Activated T-helper 1 cell treated with anti-CD3 and anti-CD28 coated beads, Interleukin-12 subunit alpha, Interleukin-12 subunit beta, Interleukin-2, Interleukin-4 antibody, amounts not matched to agents 30 ng/mL and 10 ng/mL and 1 ng/mL, durations not matched to agents 14 hours and 24 hours and 36 hours (primary cell): ENCODE data around the gene PLXNB3. TPM values are rescaled to one million over a fixed set of nuclear protein-coding genes. Genes with fewer than 3 reads are reported as not detected.

ENCODE experiments used
- DNase-seq: peaks from one replicate; pipeline ENCODE4 v3.0.0; 2021; ENCODE audit warnings: low spot score
- H3K27ac Mint-ChIP-seq: one replicate; pipeline ENCODE4 v1.8.0; 2021; ENCODE audit warnings: mild to moderate bottlenecking, mixed read lengths
- H3K27me3 Mint-ChIP-seq: one replicate; pipeline ENCODE4 v1.8.0; 2022; ENCODE audit warnings: mild to moderate bottlenecking, moderate library complexity, mixed read lengths; ENCODE audit not compliant: insufficient read depth
- H3K36me3 Mint-ChIP-seq: one replicate; pipeline ENCODE4 v1.8.0; 2021; ENCODE audit warnings: low read depth, mixed read lengths
- H3K4me1 Mint-ChIP-seq: one replicate; pipeline ENCODE4 v1.8.0; 2021; ENCODE audit warnings: low read depth, mixed read lengths
- H3K4me3 Mint-ChIP-seq: one replicate; pipeline ENCODE4 v1.8.0; 2021; ENCODE audit warnings: mild to moderate bottlenecking, moderate library complexity, mixed read lengths
- H3K9me3 Mint-ChIP-seq: one replicate; pipeline ENCODE4 v1.8.0; 2021; ENCODE audit warnings: mixed read lengths
- intact Hi-C: fragments of 100-400 bp; cut with micrococcal nuclease; formaldehyde crosslinking; loops from one replicate; pipeline ENCODE4 v1.15.1; 2024
- total RNA-seq: library from RNA; stranded (reverse); gene quantifications from 2 replicates; pipeline ENCODE4 v1.2.3, GENCODE V29; 2022

The PLXNB3 gene
- total RNA-seq, 1 donor from 2014 or later, result 0.21 TPM

DNA sequence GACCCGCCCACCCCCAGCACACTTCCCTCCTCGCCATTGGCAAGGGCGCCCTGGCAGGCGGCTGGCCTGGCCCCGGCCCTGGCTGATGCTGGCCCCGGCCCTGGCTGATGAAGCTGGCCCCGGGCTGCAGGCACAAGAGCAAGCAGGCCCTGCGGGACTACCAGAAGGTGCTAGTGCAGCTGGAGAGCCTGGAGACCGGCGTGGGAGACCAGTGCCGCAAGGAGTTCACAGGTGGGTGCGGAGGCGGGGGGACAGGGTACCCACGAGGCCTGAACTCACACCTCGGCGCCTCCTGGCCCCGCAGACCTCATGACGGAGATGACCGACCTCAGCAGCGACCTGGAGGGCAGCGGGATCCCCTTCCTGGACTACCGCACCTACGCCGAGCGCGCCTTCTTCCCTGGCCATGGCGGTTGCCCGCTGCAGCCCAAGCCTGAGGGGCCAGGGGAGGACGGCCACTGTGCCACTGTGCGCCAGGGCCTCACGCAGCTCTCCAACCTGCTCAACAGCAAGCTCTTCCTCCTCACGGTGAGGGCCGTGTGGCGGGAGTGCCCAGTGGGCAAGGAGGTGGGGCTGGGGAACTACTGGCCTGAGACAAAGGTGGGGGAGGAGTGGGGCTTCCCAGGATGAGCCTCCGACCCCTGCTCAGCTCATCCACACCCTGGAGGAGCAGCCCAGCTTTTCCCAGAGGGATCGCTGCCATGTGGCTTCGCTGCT lies 10.7 kb downstream of the PLXNB3 start:
- Mint-ChIP-seq H3K27me3 (no peaks in the 10 kb centered on the region), H3K36me3 (no peaks in the 10 kb centered on the region), H3K27ac (no peak overlapping the region), H3K9me3 (no peaks in the 10 kb centered on the region), H3K4me1 (no peaks in the 10 kb centered on the region), H3K4me3 (no peak overlapping the region)
- intact Hi-C loops, result no loop called here
- no peak for DNase-seq

GRCh38 chrX:153775293-153776119 lies 11.5 kb downstream of the PLXNB3 start:
- no peak overlapping the region for H3K4me3 Mint-ChIP-seq
- no peak overlapping the region for H3K27ac Mint-ChIP-seq
- H3K4me1 Mint-ChIP-seq, result no peaks in the 10 kb centered on the region
- H3K27me3 Mint-ChIP-seq, result peaks cover 2% of the 10 kb centered on the region
- no peaks in the 10 kb centered on the region for H3K9me3 Mint-ChIP-seq
- DNase-seq, result no peak
- intact Hi-C loops, result no loop called here
- peaks cover 2% of the 10 kb centered on the region for H3K36me3 Mint-ChIP-seq

DNA sequence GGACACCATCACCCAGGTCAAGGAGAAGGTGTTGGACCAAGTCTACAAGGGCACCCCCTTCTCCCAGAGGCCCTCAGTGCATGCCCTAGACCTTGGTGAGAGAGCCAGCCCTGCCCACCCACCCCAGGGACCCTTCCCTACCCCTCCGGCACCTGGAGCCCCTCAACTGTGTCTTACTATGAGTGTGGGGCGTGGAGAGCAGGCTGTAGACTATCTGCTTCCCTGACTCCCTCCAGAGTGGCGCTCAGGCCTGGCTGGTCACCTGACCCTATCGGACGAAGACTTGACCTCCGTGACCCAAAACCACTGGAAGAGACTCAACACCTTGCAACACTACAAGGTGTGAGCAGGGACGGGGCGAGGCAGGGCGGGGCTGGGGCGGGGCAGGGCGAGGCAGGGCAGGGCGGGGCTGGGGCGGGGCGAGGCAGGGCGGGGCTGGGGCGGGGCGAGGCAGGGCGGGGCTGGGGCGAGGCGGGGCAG lies 12.1 kb downstream of the PLXNB3 start:
- no peak for DNase-seq
- H3K9me3 Mint-ChIP-seq, result no peaks in the 10 kb centered on the region
- no peaks in the 10 kb centered on the region for H3K4me1 Mint-ChIP-seq
- H3K4me3 Mint-ChIP-seq, result no peak overlapping the region
- peaks cover 2% of the 10 kb centered on the region for H3K36me3 Mint-ChIP-seq
- intact Hi-C loops, result no loop called here
- H3K27ac Mint-ChIP-seq, result no peak overlapping the region
- H3K27me3 Mint-ChIP-seq, result peaks cover 2% of the 10 kb centered on the region

DNA sequence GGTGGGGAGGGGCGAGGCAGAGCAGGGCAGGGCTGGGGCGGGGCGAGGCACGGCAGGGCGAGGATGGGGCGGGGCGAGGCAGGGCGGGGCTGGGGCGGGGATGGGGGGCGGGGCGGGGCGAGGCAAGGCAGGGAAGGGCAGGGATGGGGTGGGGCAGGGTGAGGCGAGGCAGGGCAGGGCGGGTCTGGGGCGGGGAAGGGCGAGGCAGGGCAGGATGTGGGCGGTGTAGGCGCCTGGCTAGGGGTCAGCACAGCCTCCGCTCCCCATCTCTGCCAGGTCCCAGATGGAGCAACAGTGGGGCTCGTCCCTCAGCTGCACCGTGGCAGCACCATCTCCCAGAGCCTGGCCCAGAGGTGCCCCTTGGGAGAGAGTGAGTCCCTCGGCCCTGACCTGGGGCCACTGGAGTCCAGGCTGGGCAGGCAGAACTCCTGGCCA lies 12.6 kb downstream of the PLXNB3 start:
- Mint-ChIP-seq H3K4me3 (no peak overlapping the region), H3K9me3 (no peaks in the 10 kb centered on the region), H3K36me3 (peaks cover 2% of the 10 kb centered on the region), H3K27me3 (peaks cover 2% of the 10 kb centered on the region), H3K4me1 (no peaks in the 10 kb centered on the region), H3K27ac (no peak overlapping the region)
- no peak for DNase-seq
- intact Hi-C loops, result no loop called here

DNA sequence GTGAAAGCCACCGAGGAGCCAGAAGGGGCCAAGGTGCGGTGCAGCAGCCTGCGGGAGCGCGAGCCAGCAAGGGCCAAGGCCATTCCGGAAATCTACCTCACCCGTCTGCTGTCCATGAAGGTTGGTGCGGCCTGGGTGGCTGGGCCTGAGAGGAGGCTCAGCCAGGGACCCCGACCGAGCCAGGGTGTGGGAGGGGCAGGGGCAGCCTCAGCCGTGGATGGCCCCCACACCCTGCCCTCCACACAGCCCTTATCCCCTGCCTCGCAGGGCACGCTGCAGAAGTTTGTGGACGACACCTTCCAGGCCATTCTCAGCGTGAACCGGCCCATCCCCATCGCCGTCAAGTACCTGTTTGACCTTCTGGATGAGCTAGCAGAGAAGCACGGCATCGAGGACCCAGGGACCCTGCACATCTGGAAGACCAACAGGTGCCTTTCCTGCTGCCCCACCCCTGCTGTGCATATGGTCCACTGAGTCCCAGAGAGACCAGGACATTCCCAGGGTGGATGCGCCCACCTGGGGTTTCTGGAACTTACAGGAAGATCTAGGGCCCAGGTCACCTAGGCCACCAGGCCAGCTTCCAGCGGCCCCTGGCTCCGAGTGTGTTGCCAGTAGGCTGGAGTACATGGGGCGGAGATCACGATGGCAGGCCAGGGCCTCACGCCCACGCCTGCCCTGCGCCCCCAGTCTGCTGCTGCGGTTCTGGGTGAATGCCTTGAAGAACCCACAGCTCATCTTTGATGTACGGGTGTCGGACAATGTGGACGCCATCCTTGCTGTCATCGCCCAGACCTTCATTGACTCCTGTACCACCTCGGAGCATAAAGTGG lies 13.4 kb downstream of the PLXNB3 start:
- intact Hi-C loops, result no loop called here
- no peak for DNase-seq
- peaks cover 2% of the 10 kb centered on the region for H3K36me3 Mint-ChIP-seq

GRCh38 chrX:153778181-153778580 lies 14.1 kb downstream of the PLXNB3 start:
- Mint-ChIP-seq H3K4me3 (no peak overlapping the region), H3K27ac (no peak overlapping the region)

More for the DNA sequence above, 13.4 kb downstream of the PLXNB3 start:
- H3K4me1 Mint-ChIP-seq, result no peaks in the 10 kb centered on the region
- H3K4me3 Mint-ChIP-seq, result no peak overlapping the region
- H3K9me3 Mint-ChIP-seq, result no peaks in the 10 kb centered on the region
- H3K27ac Mint-ChIP-seq, result no peak overlapping the region
- H3K27me3 Mint-ChIP-seq, result peaks cover 2% of the 10 kb centered on the region

DNA sequence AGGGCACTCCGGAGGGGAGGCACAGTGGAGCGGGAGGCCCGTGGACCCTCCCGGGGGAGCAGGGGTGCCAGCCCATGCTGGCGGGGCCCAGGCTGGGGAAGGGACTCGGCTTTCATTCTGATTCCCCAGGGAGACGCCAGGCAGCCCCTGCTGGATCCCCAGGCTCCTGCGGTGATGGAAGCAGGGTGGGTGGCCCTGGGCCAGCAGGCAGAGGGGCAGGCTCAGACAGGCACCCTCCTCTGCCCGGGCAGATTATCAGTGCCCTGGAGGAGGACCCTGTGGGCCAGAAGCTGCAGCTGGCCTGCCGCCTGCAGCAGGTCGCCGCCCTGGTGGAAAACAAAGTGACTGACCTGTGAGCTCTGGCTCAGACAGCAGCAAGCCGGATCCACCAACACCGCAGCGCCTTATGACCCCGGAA lies 14.6 kb downstream of the PLXNB3 start:
- Mint-ChIP-seq H3K27ac (no peak overlapping the region), H3K36me3 (peaks cover 2% of the 10 kb centered on the region), H3K4me1 (no peaks in the 10 kb centered on the region), H3K9me3 (no peaks in the 10 kb centered on the region), H3K4me3 (no peak overlapping the region), H3K27me3 (peaks cover 2% of the 10 kb centered on the region)
- intact Hi-C loops, result no loop called here
- no peak for DNase-seq

More at GRCh38 chrX:153778181-153778580, 14.1 kb downstream of the PLXNB3 start:
- H3K36me3 Mint-ChIP-seq, result peaks cover 2% of the 10 kb centered on the region
- intact Hi-C loops, result no loop called here
- peaks cover 2% of the 10 kb centered on the region for H3K27me3 Mint-ChIP-seq
- no peaks in the 10 kb centered on the region for H3K9me3 Mint-ChIP-seq
- H3K4me1 Mint-ChIP-seq, result no peaks in the 10 kb centered on the region
- DNase-seq, result no peak

DNA sequence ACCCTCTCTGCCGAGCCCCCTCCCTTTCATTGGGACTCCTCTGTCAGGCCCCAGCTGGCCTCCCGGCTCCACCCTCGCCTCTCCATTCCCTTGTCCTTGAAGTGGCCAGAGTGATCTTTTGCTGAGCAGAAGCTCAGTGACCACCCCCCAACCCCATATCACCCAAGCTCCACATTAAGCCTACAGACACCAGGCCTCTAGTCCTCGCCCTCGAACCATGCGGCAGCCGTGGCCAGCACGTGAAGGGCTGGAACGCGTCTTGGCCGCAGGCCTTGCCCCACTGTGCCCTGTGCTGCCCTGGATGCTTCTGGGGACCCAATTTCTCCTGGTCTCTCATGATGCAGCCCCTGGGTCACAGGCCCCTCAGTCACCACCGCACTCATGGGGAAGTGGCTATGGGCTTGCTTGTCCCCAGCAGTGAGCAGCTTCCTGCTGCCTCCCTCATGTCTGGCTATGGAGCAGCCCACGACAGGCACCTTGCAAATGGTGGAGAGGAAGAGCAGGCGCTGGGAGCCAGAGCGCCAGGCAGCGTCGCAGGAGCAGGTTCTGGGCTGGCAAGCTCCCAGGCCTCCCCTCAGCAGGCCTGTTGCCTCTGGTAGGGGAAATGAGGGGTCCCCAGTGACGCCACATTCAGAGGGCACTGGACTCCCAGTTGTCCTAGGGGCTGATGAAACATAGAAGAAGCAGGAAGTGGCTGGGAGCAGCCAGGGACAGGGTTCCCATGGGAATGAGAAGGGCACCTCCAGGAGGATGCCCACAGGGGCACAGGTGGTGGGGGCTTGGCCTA lies 16.0 kb downstream of the PLXNB3 start:
- peaks cover 2% of the 10 kb centered on the region for H3K36me3 Mint-ChIP-seq
- no peak overlapping the region for H3K4me3 Mint-ChIP-seq
- peak overlapping the region; percentile 61 for H3K27ac Mint-ChIP-seq
- H3K9me3 Mint-ChIP-seq, result no peaks in the 10 kb centered on the region
- H3K27me3 Mint-ChIP-seq, result peaks cover 2% of the 10 kb centered on the region
- DNase-seq, result no peak
- H3K4me1 Mint-ChIP-seq, result no peaks in the 10 kb centered on the region
- intact Hi-C loops, result no loop called here

DNA sequence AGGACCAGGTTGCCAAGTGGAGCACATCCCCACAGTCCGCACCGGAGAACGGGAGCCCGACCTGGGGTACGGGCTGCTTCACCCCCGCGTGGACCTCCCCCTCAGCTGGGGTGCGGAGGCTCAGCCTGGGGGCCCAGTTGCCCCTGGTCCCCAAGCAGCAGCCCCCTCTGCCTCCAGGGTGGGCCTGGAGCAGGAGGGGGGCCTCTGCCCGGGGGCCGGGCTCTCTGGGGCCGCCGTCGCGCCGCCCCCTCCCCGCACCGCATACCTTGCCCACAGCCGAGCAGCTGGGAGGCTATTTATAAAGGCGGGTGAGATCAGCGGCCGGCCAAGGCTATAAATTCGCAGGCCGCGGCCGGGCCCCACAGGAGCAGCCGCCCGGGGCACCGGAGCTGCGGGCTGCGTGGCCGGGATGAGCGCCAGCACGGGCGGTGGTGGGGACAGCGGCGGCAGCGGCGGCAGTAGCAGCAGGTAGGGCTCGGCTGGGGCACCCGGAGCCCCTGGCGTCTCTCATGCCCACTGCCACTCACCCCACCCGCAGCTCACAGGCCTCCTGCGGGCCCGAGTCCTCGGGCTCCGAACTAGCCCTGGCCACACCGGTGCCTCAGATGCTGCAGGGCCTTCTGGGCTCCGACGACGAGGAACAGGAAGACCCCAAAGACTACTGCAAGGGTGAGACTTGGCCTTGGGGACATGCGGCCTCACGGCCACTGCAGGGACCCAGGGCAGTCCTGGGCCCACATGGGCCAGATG lies 16.8 kb downstream of the PLXNB3 start, which contains the start of gene SRPK3:
SRPK3 (plus strand) TSS at position 364 of the 750 bp plus-strand sequence; CDS start at position 410, 46 bp downstream.
- H3K4me1 Mint-ChIP-seq, result no peaks in the 10 kb centered on the region
- H3K4me3 Mint-ChIP-seq, result no peak within 1 kb of the TSS
- peaks cover 2% of the 10 kb centered on the region for H3K36me3 Mint-ChIP-seq
- H3K9me3 Mint-ChIP-seq, result no peaks in the 10 kb centered on the region
- peaks cover 2% of the 10 kb centered on the region for H3K27me3 Mint-ChIP-seq
- no peak for DNase-seq
- peak within 1 kb of the TSS; percentile 61 for H3K27ac Mint-ChIP-seq
- intact Hi-C loops, result no loop called here

GRCh38 chrX:153781428-153782047 lies 17.5 kb downstream of the PLXNB3 start:
- H3K9me3 Mint-ChIP-seq, result no peaks in the 10 kb centered on the region
- H3K36me3 Mint-ChIP-seq, result peaks cover 2% of the 10 kb centered on the region
- no peak for DNase-seq
- no peak overlapping the region for H3K4me3 Mint-ChIP-seq
- no peaks in the 10 kb centered on the region for H3K4me1 Mint-ChIP-seq
- H3K27ac Mint-ChIP-seq, result no peak overlapping the region
- intact Hi-C loops, result no loop called here
- peaks cover 2% of the 10 kb centered on the region for H3K27me3 Mint-ChIP-seq

- intact Hi-C loops, result no loop called here
- no peaks in the 10 kb centered on the region for H3K9me3 Mint-ChIP-seq
- no peak overlapping the region for H3K4me3 Mint-ChIP-seq
Observed at GRCh38 chrX:153782313-153782712, 18.3 kb downstream of the PLXNB3 start.

More at GRCh38 chrX:153782313-153782712, 18.3 kb downstream of the PLXNB3 start:
- no peak for DNase-seq
- peaks cover 2% of the 10 kb centered on the region for H3K36me3 Mint-ChIP-seq
- H3K27ac Mint-ChIP-seq, result no peak overlapping the region
- H3K4me1 Mint-ChIP-seq, result no peaks in the 10 kb centered on the region
- peaks cover 2% of the 10 kb centered on the region for H3K27me3 Mint-ChIP-seq
